Measurements from ENCODE around the gene ARPC1A.

The ARPC1A gene

GRCh38 chr7:99406557-99406956, 80.9 kb downstream of the ARPC1A start:
- Histone ChIP-seq H3K79me2 (ENCODE audit: insufficient read depth, low read length) (peaks cover 69% of the 10 kb centered on the region), H3K4me1 (ENCODE audit: insufficient read depth, low read length, poor library complexity, severe bottlenecking) (peaks cover 29% of the 10 kb centered on the region), H3K9me3 (ENCODE audit: insufficient read depth, low read depth, low read length) (no peaks in the 10 kb centered on the region), H3K4me2 (ENCODE audit: low read depth, low read length, poor library complexity, severe bottlenecking) (peak overlapping the region; percentile 83), H3K36me3 (ENCODE audit: insufficient read depth, low read length) (peaks cover 20% of the 10 kb centered on the region; the same call in 1 of the 2 replicates), H2AFZ (ENCODE audit: low read length) (no peak overlapping the region), H4K20me1 (ENCODE audit: insufficient read depth, low read length, poor library complexity, severe bottlenecking) (peaks cover 43% of the 10 kb centered on the region), H3K27me3 (ENCODE audit: insufficient read depth, low read length, poor library complexity, severe bottlenecking) (no peaks in the 10 kb centered on the region), H3K9ac (ENCODE audit: low read depth, low read length, poor library complexity, severe bottlenecking) (peak overlapping the region; percentile 83), H3K4me3 (ENCODE audit: low read length, poor library complexity, severe bottlenecking) (peak overlapping the region; percentile 79), H3K9me2 (replicated peaks; ENCODE audit: low read depth, low read length) (no peaks in the 10 kb centered on the region), H3F3A (ENCODE audit: low read depth) (no peaks in the 10 kb centered on the region)
- TF ChIP-seq EZH2phosphoT487 (IDR thresholded peaks at IDR 0.05; ENCODE audit: borderline replicate concordance) (no peak), CTCF (conservative IDR thresholded peaks at IDR 0.05; ENCODE audit: low read length) (peak; percentile 35; the same call in 1 of the 2 replicates)

- H3K4me1 ChIP-seq (ENCODE audit: insufficient read depth, low read length, poor library complexity, severe bottlenecking): peaks cover 29% of the 10 kb centered on the region
- H3K79me2 ChIP-seq (ENCODE audit: insufficient read depth, low read length): peaks cover 73% of the 10 kb centered on the region
These were observed 82.2 kb downstream of the ARPC1A start for GRCh38 chr7:99407872-99408378.

GRCh38 chr7:99408379-99409191, 82.9 kb downstream of the ARPC1A start, which contains the start of the genes BUD31 and PDAP1:
Gene BUD31, plus strand, starts transcription at chr7:99408969. Its CDS starts 2,124 bp downstream, at chr7:99411093.
Gene PDAP1, minus strand, starts transcription at chr7:99408597. Its CDS starts 49 bp downstream, at chr7:99408548.
- peaks cover 43% of the 10 kb centered on the region for H4K20me1 ChIP-seq (ENCODE audit: insufficient read depth, low read length, poor library complexity, severe bottlenecking)
- no peak for TF ChIP-seq EZH2phosphoT487 (IDR thresholded peaks at IDR 0.05; ENCODE audit: borderline replicate concordance)

More at GRCh38 chr7:99407872-99408378, 82.2 kb downstream of the ARPC1A start:
- no peaks in the 10 kb centered on the region for H3K9me3 ChIP-seq (ENCODE audit: insufficient read depth, low read depth, low read length)
- H3F3A ChIP-seq (ENCODE audit: low read depth): no peaks in the 10 kb centered on the region
- H3K27me3 ChIP-seq (ENCODE audit: insufficient read depth, low read length, poor library complexity, severe bottlenecking): no peaks in the 10 kb centered on the region
- H3K9me2 ChIP-seq (replicated peaks; ENCODE audit: low read depth, low read length): no peaks in the 10 kb centered on the region
- peak overlapping the region; percentile 83 for H3K9ac ChIP-seq (ENCODE audit: low read depth, low read length, poor library complexity, severe bottlenecking)
- H3K36me3 ChIP-seq (ENCODE audit: insufficient read depth, low read length): peaks cover 17% of the 10 kb centered on the region; the same call in 1 of the 2 replicates
- H3K4me2 ChIP-seq (ENCODE audit: low read depth, low read length, poor library complexity, severe bottlenecking): peak overlapping the region; percentile 83
- TF ChIP-seq EZH2phosphoT487 (IDR thresholded peaks at IDR 0.05; ENCODE audit: borderline replicate concordance): no peak
- no peak for TF ChIP-seq CTCF (conservative IDR thresholded peaks at IDR 0.05; ENCODE audit: low read length)
- H3K4me3 ChIP-seq (ENCODE audit: low read length, poor library complexity, severe bottlenecking): peak overlapping the region; percentile 79
- H4K20me1 ChIP-seq (ENCODE audit: insufficient read depth, low read length, poor library complexity, severe bottlenecking): peaks cover 43% of the 10 kb centered on the region
- peak overlapping the region; percentile 73; the same call in 1 of the 2 replicates for H2AFZ ChIP-seq (ENCODE audit: low read length)

More at GRCh38 chr7:99408379-99409191, 82.9 kb downstream of the ARPC1A start, which contains the start of the genes BUD31 and PDAP1:
- Histone ChIP-seq H3K4me2 (ENCODE audit: low read depth, low read length, poor library complexity, severe bottlenecking) (peak within 1 kb of the TSS; percentile 86), H3K4me3 (ENCODE audit: low read length, poor library complexity, severe bottlenecking) (peak within 1 kb of the TSS; percentile 79), H3F3A (ENCODE audit: low read depth) (no peaks in the 10 kb centered on the region), H3K79me2 (ENCODE audit: insufficient read depth, low read length) (peaks cover 73% of the 10 kb centered on the region), H3K36me3 (ENCODE audit: insufficient read depth, low read length) (peaks cover 17% of the 10 kb centered on the region; the same call in 1 of the 2 replicates), H3K4me1 (ENCODE audit: insufficient read depth, low read length, poor library complexity, severe bottlenecking) (peaks cover 29% of the 10 kb centered on the region), H3K27me3 (ENCODE audit: insufficient read depth, low read length, poor library complexity, severe bottlenecking) (no peaks in the 10 kb centered on the region), H3K9me2 (replicated peaks; ENCODE audit: low read depth, low read length) (no peaks in the 10 kb centered on the region), H3K9me3 (ENCODE audit: insufficient read depth, low read depth, low read length) (no peaks in the 10 kb centered on the region), H3K9ac (ENCODE audit: low read depth, low read length, poor library complexity, severe bottlenecking) (peak within 1 kb of the TSS; percentile 83), H2AFZ (ENCODE audit: low read length) (peak within 1 kb of the TSS; percentile 73)
